Astrocyte of the spinal cord (primary cell): ENCODE data around the gene RFC2.
"Not testable (repeated sequence)": the region's sequence is repeated elsewhere in the genome, so short reads cannot be mapped to it uniquely, and the experiment has no call there.

Source experiments
- DNase-seq: peaks from one replicate; pipeline ENCODE4 v3.0.0; 2011; ENCODE audit warnings: low read depth, low spot score
- H3K4me3 ChIP-seq: 2 replicates; pipeline ENCODE4 v1.5.1; 2011; ENCODE audit warnings: low read depth, mild to moderate bottlenecking, low read length, moderate library complexity
- CTCF ChIP-seq: IDR thresholded peaks from 2 replicates; pipeline ENCODE4 v1.5.1; 2012; ENCODE audit warnings: low read depth, mild to moderate bottlenecking, low read length, inconsistent platforms
- in situ Hi-C: cut with HindIII; loops from 2 replicates; pipeline ENCODE4 v1.10.0; 2017; ENCODE audit warnings: low sequenced_read_pairs

Gene RFC2

DNA sequence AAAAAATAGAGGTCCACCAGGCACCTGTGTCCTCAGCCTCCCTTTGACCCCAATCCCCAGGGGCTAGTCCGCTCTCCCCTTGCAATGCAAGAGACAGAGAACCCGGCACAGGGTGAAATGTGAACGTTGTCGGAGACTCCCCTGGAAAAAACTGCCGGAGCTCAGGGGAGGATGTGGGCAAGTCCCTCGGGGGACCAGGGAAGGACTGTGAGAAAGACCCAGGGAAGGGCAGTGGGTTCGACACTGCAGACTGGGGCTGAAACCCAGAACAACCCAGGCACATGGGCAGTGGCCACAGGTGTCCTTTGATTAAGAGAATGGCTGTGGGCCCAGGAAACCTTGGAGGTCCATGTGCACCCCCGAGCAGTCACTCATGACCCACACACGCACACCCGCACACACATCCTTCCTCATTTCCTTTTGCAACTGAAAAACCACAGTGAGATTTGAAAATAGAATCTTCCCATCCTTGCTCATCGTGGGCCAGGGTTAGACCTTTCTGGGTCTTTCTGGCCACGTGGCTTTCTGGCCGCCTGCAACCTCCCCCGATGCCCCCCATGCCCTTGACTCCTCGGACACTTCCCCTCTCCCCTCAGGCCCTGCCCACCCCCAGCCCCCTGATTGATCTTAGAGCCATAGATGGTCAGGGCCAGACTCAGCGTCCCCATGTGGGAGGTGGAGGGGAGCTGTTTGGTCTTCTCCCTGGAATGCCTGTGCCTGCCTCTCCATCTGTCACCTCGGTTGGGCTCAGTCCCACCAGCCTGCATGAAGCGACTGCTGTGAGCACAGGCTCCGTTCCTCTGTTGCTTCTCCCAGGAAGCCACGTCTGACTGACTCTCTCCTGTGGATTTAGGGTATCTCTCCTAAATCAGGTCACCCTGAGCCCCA, 36.5 kb downstream of the RFC2 start:
- no peak overlapping the region for H3K4me3 ChIP-seq
- in situ Hi-C loops = no loop called here
- no peak for DNase-seq
- TF ChIP-seq CTCF = no peak

- in situ Hi-C loops = no loop called here
- DNase-seq = no peak
- TF ChIP-seq CTCF = no peak
- H3K4me3 ChIP-seq = no peak overlapping the region
Observed at GRCh38 chr7:74216361-74216761, 37.8 kb downstream of the RFC2 start.

DNA sequence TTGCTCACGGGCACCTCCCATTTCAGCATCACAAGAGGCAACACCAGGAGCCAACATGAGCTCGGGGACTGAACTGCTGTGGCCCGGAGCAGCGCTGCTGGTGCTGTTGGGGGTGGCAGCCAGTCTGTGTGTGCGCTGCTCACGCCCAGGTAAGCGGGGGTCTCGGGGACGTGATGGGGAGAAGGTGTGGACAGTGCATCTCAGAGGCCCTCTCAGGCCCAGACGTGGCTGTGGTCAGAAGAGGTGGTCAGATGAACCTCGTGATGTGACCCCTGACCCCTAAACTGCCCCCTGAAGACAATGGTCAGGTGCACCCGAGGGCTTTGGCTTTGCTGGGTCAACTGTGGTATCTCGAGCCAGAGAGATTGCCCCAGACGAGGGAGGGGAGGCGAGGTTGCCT, 38.3 kb downstream of the RFC2 start:
- in situ Hi-C loops = no loop called here
- no peak for DNase-seq
- no peak overlapping the region for H3K4me3 ChIP-seq
- TF ChIP-seq CTCF = no peak

DNA sequence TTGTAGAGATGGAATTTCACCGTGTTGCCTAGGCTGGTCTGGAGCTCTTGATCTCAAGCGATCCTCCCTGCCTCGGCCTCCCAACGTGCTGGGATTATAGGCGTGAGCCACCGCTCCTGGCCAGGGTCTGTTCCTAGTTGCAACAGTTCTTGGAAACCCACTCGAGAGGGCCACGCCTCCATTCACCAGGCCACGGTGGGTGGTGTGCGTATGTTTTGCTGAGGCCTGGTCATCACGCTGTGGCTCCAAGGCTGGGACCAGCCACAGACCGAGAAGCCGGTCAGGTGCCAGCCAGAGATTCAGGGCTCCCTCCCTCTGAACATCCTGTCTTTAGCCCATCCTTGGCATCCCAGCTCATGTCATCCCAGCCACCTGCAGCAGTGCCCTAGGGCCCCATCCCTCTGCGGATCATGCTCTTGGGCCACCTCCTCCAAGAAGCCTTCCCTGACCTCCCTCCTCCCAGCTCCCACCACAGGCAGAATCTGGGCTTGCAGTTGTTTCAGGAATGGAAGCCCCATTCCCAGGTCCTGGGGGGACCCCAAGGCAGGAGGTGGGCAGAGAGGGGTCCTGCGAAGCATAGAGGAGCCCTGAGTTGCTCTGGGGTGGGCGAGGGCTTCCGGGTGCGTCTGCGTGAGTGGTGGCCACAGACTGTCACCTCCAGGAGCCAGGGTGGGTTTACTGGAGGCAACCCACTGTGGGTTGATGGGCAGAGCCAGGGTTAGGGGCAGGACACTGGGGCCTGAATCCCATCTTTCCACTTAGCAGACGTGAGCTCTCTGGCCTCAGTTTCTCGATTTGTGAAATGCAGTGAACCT, 39.2 kb downstream of the RFC2 start:
- no peak for DNase-seq
- no peak for TF ChIP-seq CTCF
- H3K4me3 ChIP-seq = no peak overlapping the region
- in situ Hi-C loops = no loop called here

GRCh38 chr7:74212661-74213060, 41.5 kb downstream of the RFC2 start:
- in situ Hi-C loops = no loop called here
- no peak overlapping the region for H3K4me3 ChIP-seq
- DNase-seq = no peak
- TF ChIP-seq CTCF = no peak

- in situ Hi-C loops, DNase-seq, H3K4me3 ChIP-seq: not testable (repeated sequence)
Observed at GRCh38 chr7:74208241-74208640, 46.0 kb downstream of the RFC2 start.

DNA sequence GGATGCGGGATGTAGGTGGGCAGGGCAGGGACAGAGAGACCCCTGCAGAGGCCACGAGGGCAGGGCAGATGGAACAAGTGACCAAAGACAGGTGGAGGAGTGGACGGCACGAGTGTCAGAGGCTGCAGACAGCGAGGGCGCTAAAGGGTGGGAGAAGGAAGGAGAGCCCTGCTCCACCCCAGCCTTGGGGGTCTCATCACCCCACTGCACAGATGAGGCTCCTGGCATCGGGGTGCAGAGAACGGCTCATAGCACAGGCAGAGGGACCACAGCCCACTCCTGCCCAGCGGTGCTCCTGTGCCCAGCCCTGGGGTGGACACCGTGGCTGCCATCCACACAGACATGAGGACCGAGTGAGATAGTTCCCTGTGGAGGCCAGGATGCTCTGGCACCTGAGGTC, 46.6 kb downstream of the RFC2 start:
- no peak overlapping the region for H3K4me3 ChIP-seq
- no peak for TF ChIP-seq CTCF
- in situ Hi-C loops = no loop called here
- no peak for DNase-seq
